ENCODE data around the gene TGM2.

Gene TGM2

GRCh38 chr20:38091441-38092216 lies 73.4 kb downstream of the TGM2 start:
- DNase-seq (ENCODE audit: low spot score), result no peak

GRCh38 chr20:38090061-38090460 lies 75.0 kb downstream of the TGM2 start:
- DNase-seq (ENCODE audit: low spot score), result no peak

GRCh38 chr20:38089500-38089899 lies 75.6 kb downstream of the TGM2 start:
- no peak for DNase-seq (ENCODE audit: low spot score)

GRCh38 chr20:38085026-38085425 lies 80.0 kb downstream of the TGM2 start:
- DNase-seq (ENCODE audit: low spot score), result no peak

GRCh38 chr20:38084425-38084951 lies 80.6 kb downstream of the TGM2 start:
- no peak for DNase-seq (ENCODE audit: low spot score)

GRCh38 chr20:38083338-38084048 lies 81.6 kb downstream of the TGM2 start:
- DNase-seq (ENCODE audit: low spot score), result no peak

GRCh38 chr20:38082894-38083293 lies 82.2 kb downstream of the TGM2 start:
- DNase-seq (ENCODE audit: low spot score), result no peak

GRCh38 chr20:38081575-38081974 lies 83.5 kb downstream of the TGM2 start:
- DNase-seq (ENCODE audit: low spot score), result no peak

- no peak for DNase-seq (ENCODE audit: low spot score)
Measured at GRCh38 chr20:38079353-38079752, 85.7 kb downstream of the TGM2 start.

- DNase-seq (ENCODE audit: low spot score), result no peak
Measured at GRCh38 chr20:38078084-38078483, 87.0 kb downstream of the TGM2 start.
